ENCODE data around the gene SAMD7.

The SAMD7 gene

GRCh38 chr3:169907476-169907875 lies 3.9 kb upstream of the SAMD7 start:
- H3K4me3 ChIP-seq (ENCODE audit: control insufficient read depth, low read depth, low read length), result no peak overlapping the region
- TF ChIP-seq, protein P1, sequence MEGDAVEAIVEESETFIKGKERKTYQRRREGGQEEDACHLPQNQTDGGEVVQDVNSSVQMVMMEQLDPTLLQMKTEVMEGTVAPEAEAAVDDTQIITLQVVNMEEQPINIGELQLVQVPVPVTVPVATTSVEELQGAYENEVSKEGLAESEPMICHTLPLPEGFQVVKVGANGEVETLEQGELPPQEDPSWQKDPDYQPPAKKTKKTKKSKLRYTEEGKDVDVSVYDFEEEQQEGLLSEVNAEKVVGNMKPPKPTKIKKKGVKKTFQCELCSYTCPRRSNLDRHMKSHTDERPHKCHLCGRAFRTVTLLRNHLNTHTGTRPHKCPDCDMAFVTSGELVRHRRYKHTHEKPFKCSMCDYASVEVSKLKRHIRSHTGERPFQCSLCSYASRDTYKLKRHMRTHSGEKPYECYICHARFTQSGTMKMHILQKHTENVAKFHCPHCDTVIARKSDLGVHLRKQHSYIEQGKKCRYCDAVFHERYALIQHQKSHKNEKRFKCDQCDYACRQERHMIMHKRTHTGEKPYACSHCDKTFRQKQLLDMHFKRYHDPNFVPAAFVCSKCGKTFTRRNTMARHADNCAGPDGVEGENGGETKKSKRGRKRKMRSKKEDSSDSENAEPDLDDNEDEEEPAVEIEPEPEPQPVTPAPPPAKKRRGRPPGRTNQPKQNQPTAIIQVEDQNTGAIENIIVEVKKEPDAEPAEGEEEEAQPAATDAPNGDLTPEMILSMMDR (conservative IDR thresholded peaks at IDR 0.05; ENCODE audit: control insufficient read depth, insufficient read depth, low read depth, low read length), result no peak
- DNase-seq (ENCODE audit: low read depth), result peak; percentile 18

GRCh38 chr3:169907944-169908343 lies 3.4 kb upstream of the SAMD7 start:
- TF ChIP-seq, protein P1 (conservative IDR thresholded peaks at IDR 0.05; ENCODE audit: control insufficient read depth, insufficient read depth, low read depth, low read length), result no peak
- no peak for DNase-seq (ENCODE audit: low read depth)
- no peak overlapping the region for H3K4me3 ChIP-seq (ENCODE audit: control insufficient read depth, low read depth, low read length)

DNA sequence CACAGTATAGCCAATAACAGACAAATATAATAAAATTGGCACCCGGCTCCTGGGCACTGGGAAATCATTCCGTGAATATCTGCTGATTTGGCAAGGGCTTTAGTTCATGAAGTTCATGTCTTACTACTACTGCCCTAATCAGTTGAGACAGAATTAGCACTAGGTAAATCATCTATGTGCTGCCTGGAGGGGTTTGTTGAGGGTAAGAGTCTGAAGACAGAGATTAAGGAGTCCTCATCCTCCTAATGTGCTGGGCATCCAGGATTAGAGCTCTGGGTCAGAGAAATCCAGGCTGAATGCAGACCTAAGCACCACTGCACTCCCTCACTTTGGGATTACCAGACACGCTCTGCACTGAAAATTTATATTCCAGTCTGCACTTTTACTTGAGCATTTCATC lies 2.0 kb downstream of the SAMD7 start:
- TF ChIP-seq, protein P1 (conservative IDR thresholded peaks at IDR 0.05; ENCODE audit: control insufficient read depth, insufficient read depth, low read depth, low read length), result no peak
- H3K4me3 ChIP-seq (ENCODE audit: control insufficient read depth, low read depth, low read length), result no peak overlapping the region
- DNase-seq (ENCODE audit: low read depth), result no peak

- DNase-seq (ENCODE audit: low read depth), result peak; percentile 40
- TF ChIP-seq, protein P1 (conservative IDR thresholded peaks at IDR 0.05; ENCODE audit: control insufficient read depth, insufficient read depth, low read depth, low read length), result no peak
- no peak overlapping the region for H3K4me3 ChIP-seq (ENCODE audit: control insufficient read depth, low read depth, low read length)
Measured at GRCh38 chr3:169914321-169914720, 2.9 kb downstream of the SAMD7 start.

DNA sequence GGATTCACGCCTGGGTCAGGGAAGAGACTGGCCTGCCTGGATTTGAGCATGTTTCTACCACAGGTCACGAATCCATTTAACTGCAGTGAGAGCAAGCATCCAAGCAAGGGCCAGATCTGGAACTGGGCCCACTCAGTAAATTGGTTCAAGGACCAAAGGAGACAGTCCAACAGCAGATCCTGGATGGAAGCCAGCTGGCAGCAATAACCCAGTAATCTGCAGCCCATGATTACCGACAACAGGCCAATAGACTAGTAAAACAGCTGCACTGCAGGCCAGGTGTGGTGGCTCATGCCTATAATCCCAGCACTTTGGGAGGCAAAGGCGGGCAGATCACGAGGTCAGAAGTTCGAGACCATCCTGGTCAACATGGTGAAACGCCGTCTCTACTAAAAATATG lies 11.8 kb downstream of the SAMD7 start:
- TF ChIP-seq, protein P1 (conservative IDR thresholded peaks at IDR 0.05; ENCODE audit: control insufficient read depth, insufficient read depth, low read depth, low read length), result no peak
- no peak overlapping the region for H3K4me3 ChIP-seq (ENCODE audit: control insufficient read depth, low read depth, low read length)
- peak; percentile 37 for DNase-seq (ENCODE audit: low read depth)

DNA sequence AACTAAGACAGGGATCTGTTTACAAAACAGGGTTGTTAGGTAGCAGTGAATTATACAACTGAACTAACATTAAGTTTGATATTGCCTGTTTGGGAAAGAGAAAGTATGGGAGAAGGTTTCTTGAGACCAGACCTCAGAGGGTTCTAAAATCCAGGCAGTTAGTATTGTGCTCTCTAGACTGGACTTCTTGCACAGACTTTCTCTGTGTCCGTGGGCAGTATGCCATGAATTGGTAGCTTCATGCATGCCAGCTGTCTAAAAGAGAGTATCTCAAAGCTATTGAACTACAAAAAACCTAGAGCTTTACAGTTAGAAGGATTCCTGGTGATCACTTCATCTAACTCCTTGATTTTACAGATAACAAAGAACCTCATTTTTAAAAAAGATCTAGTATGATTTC lies 12.5 kb downstream of the SAMD7 start:
- TF ChIP-seq, protein P1 (conservative IDR thresholded peaks at IDR 0.05; ENCODE audit: control insufficient read depth, insufficient read depth, low read depth, low read length), result no peak
- DNase-seq (ENCODE audit: low read depth), result no peak
- H3K4me3 ChIP-seq (ENCODE audit: control insufficient read depth, low read depth, low read length), result no peak overlapping the region

All from fibroblast of mammary gland (primary cell).